A549 (cell line): ENCODE data around the gene CAP2. TPM values are rescaled to one million over a fixed set of nuclear protein-coding genes. Genes with fewer than 3 reads are reported as not detected.

Experiments
- ATAC-seq, 2 experiments: fragments of 200-7000 bp in 1 of 2; fragments of >200 bp in 1 of 2; cut with Nextera tagmentation in 1 of 2; cut with Tn5 transposase in 1 of 2; 3 replicates each; pipeline versions ENCODE4 v1.8.0 to v1.9.1; 2018 to 2020; ENCODE audit warnings: mild to moderate bottlenecking in 1 of 2, moderate library complexity in 1 of 2
- CTCF ChIA-PET: fragments of 300-600 bp; sonication (Branson Sonifier 250); formaldehyde crosslinking; extraction: SDS; loops from one replicate; lab custom pipeline; 2021; ENCODE audit warnings: antibody characterized with exemption, inconsistent platforms; lab: Yijun Ruan, JAX
- POLR2A ChIA-PET: fragments of 350-600 bp; formaldehyde crosslinking; extraction: SDS; loops from one replicate; lab custom pipeline; 2021; ENCODE audit warnings: antibody characterized with exemption, inconsistent platforms; lab: Yijun Ruan, JAX
- DNase-seq, 2 experiments: peaks; one replicate each; pipeline versions ENCODE4 v3.0.0 to v3.0.0-alpha.2; 2011 to 2016; ENCODE audit warnings: low read depth in 1 of 2, low spot score in 1 of 2
- FAIRE-seq: peaks from 2 replicates; lab custom pipeline; 2011; peaks lifted over from hg19 to GRCh38; lab: Jason Lieb, UNC
- H3K27ac ChIP-seq, 2 experiments: fragments of >200 bp; sonication (Bioruptor Twin); formaldehyde crosslinking; 3 replicates each; pipeline ENCODE4 v1.5.1; 2016 to 2017
- H3K4me1 ChIP-seq: fragments of >200 bp; sonication (Bioruptor Twin); formaldehyde crosslinking; 3 replicates; pipeline ENCODE4 v1.6.1; 2016
- H3K4me2 ChIP-seq: fragments of >200 bp; sonication (Bioruptor Twin); formaldehyde crosslinking; 3 replicates; pipeline ENCODE4 v1.6.1; 2016
- H3K4me3 ChIP-seq: fragments of >200 bp; sonication (Bioruptor Twin); formaldehyde crosslinking; 3 replicates; pipeline ENCODE4 v1.5.1; 2016
- H3K9me3 ChIP-seq: fragments of >200 bp; sonication (Bioruptor Twin); formaldehyde crosslinking; 3 replicates; pipeline ENCODE4 v1.6.1; 2016
- EP300 ChIP-seq, 2 experiments: fragments of >200 bp; sonication (Bioruptor Twin); formaldehyde crosslinking; IDR thresholded peaks; 2 replicates in 1 of 2; 3 replicates in 1 of 2; pipeline ENCODE4 v1.6.1; 2016 to 2017
- FOSL2 ChIP-seq, 2 experiments: fragments of 450-650 bp in 1 of 2; fragments of >200 bp in 1 of 2; sonication (Bioruptor Twin) in 1 of 2; formaldehyde crosslinking; IDR thresholded peaks; 2 replicates each; pipeline versions ENCODE4 v1.5.0 to v1.6.1; 2016 to 2020; ENCODE audit warnings: mild to moderate bottlenecking in 1 of 2, moderate library complexity in 1 of 2
- FOXS1 ChIP-seq: fragments of 250-450 bp; sonication (Bioruptor Pico); IDR thresholded peaks from 2 replicates; pipeline ENCODE4 v1.5.0; 2020; ENCODE audit warnings: mild to moderate bottlenecking, moderate library complexity
- GATA3 ChIP-seq: IDR thresholded peaks from 2 replicates; pipeline ENCODE4 v1.6.1; 2012; ENCODE audit warnings: borderline replicate concordance
- HES2 ChIP-seq: fragments of >200 bp; sonication (Bioruptor Twin); formaldehyde crosslinking; IDR thresholded peaks from 2 replicates; pipeline ENCODE4 v1.6.1; 2016
- HOXA7 ChIP-seq: fragments of 250-450 bp; sonication (Bioruptor Pico); IDR thresholded peaks from 2 replicates; pipeline ENCODE4 v1.5.0; 2020; ENCODE audit warnings: mild to moderate bottlenecking, moderate library complexity
- HOXB13 ChIP-seq: fragments of 250-450 bp; sonication (Bioruptor Pico); IDR thresholded peaks from 2 replicates; pipeline ENCODE4 v1.5.0; 2020; ENCODE audit warnings: low read depth, mild to moderate bottlenecking, moderate library complexity
- HOXB5 ChIP-seq: fragments of 250-450 bp; sonication (Bioruptor Pico); IDR thresholded peaks from 2 replicates; pipeline ENCODE4 v1.5.0; 2020; ENCODE audit warnings: mild to moderate bottlenecking, moderate library complexity
- JUN ChIP-seq, 2 experiments: fragments of >200 bp; sonication (Bioruptor Twin); formaldehyde crosslinking; IDR thresholded peaks; 2 replicates in 1 of 2; 3 replicates in 1 of 2; pipeline ENCODE4 v1.6.1; 2016 to 2017
- KDM1A ChIP-seq: fragments of 200-600 bp; sonication (generic); IDR thresholded peaks from 2 replicates; pipeline ENCODE4 v1.6.1; 2016; ENCODE audit warnings: low read depth, mild to moderate bottlenecking
- KDM5A ChIP-seq: fragments of 200-600 bp; sonication (generic); IDR thresholded peaks from 2 replicates; pipeline ENCODE4 v1.6.1; 2016; ENCODE audit warnings: antibody characterized with exemption, mild to moderate bottlenecking
- MYC ChIP-seq: IDR thresholded peaks from 2 replicates; pipeline ENCODE4 v1.6.1; 2012; ENCODE audit warnings: mild to moderate bottlenecking, inconsistent platforms, low read length, improper control_type of control experiment, borderline replicate concordance
- NPAS2 ChIP-seq: fragments of 250-450 bp; sonication (Bioruptor Pico); IDR thresholded peaks from 2 replicates; pipeline ENCODE4 v1.8.0; 2022; ENCODE audit warnings: mild to moderate bottlenecking, moderate library complexity, borderline replicate concordance
- POLR2A ChIP-seq: IDR thresholded peaks from 2 replicates; pipeline ENCODE4 v1.6.1; 2012; ENCODE audit warnings: mild to moderate bottlenecking, low read length
- TFCP2L1 ChIP-seq: fragments of 250-450 bp; sonication (Bioruptor Pico); IDR thresholded peaks from 2 replicates; pipeline ENCODE4 v1.5.0; 2021; ENCODE audit warnings: mild to moderate bottlenecking
- TP53 ChIP-seq: fragments of 250-450 bp; sonication (Bioruptor Pico); IDR thresholded peaks from 2 replicates; pipeline ENCODE4 v1.5.0; 2021; ENCODE audit warnings: mild to moderate bottlenecking, moderate library complexity
- USF2 ChIP-seq: fragments of 450-650 bp; IDR thresholded peaks from 2 replicates; pipeline ENCODE4 v1.6.1; 2014; ENCODE audit warnings: antibody characterized with exemption
- ZFP36 ChIP-seq: fragments of 450-650 bp; IDR thresholded peaks from 2 replicates; pipeline ENCODE4 v1.6.1; 2014; ENCODE audit warnings: borderline replicate concordance; ENCODE audit not compliant: partially characterized antibody
- ZNF302 ChIP-seq: fragments of 250-450 bp; sonication (Bioruptor Pico); IDR thresholded peaks from 2 replicates; pipeline ENCODE4 v1.9.0; 2021; ENCODE audit warnings: inconsistent platforms, mild to moderate bottlenecking, moderate library complexity
- ZSCAN20 ChIP-seq: fragments of 250-450 bp; sonication (Bioruptor Pico); IDR thresholded peaks from 2 replicates; pipeline ENCODE4 v1.8.0; 2022; ENCODE audit warnings: mild to moderate bottlenecking, moderate library complexity
- WGBS: methylation state at CpG from one replicate; pipeline ENCODE4 v1.1.6; 2017; ENCODE audit errors: missing lambda C conversion rate; 5-methylcytosine and 5-hydroxymethylcytosine counted together
- polyA plus RNA-seq, 4 experiments: library from polyadenylated mRNA; depleted of rRNA in 3 of 4; stranded (reverse); fragments of >200 nt; fragmentation: RNase III in 1 of 4; extraction: RNeasy Plus Mini Kit Qiagen cat#74134 plus additional on column Dnase treatment in 1 of 4; gene quantifications; 2 replicates in 3 of 4; 3 replicates in 1 of 4; pipeline ENCODE4 v1.2.3, GENCODE V29; 2011 to 2017
- TF ChIP-seq, protein P1 (sequence below): fragments of 200-600 bp; sonication (generic); IDR thresholded peaks from 2 replicates; pipeline ENCODE4 v1.6.1; 2016; ENCODE audit warnings: antibody characterized with exemption, mild to moderate bottlenecking, moderate library complexity
- TF ChIP-seq, protein P2 (sequence below): fragments of >200 bp; sonication (Bioruptor Twin); formaldehyde crosslinking; IDR thresholded peaks from 3 replicates; pipeline ENCODE4 v1.5.1; 2016

The CAP2 gene
- polyA plus RNA-seq, 2 of the 4 experiments (the other 2 are of a cell fraction), result 27.2 to 43.3 TPM

- TF ChIP-seq, protein P1, sequence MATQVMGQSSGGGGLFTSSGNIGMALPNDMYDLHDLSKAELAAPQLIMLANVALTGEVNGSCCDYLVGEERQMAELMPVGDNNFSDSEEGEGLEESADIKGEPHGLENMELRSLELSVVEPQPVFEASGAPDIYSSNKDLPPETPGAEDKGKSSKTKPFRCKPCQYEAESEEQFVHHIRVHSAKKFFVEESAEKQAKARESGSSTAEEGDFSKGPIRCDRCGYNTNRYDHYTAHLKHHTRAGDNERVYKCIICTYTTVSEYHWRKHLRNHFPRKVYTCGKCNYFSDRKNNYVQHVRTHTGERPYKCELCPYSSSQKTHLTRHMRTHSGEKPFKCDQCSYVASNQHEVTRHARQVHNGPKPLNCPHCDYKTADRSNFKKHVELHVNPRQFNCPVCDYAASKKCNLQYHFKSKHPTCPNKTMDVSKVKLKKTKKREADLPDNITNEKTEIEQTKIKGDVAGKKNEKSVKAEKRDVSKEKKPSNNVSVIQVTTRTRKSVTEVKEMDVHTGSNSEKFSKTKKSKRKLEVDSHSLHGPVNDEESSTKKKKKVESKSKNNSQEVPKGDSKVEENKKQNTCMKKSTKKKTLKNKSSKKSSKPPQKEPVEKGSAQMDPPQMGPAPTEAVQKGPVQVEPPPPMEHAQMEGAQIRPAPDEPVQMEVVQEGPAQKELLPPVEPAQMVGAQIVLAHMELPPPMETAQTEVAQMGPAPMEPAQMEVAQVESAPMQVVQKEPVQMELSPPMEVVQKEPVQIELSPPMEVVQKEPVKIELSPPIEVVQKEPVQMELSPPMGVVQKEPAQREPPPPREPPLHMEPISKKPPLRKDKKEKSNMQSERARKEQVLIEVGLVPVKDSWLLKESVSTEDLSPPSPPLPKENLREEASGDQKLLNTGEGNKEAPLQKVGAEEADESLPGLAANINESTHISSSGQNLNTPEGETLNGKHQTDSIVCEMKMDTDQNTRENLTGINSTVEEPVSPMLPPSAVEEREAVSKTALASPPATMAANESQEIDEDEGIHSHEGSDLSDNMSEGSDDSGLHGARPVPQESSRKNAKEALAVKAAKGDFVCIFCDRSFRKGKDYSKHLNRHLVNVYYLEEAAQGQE, result no peak
- TF ChIP-seq KDM1A (no peak), POLR2A (no peak), JUN (IDR thresholded peaks at IDR 0.05) (no peak), EP300 (IDR thresholded peaks at IDR 0.05) (no peak)
These were observed 64.6 kb downstream of the CAP2 start (continued) for GRCh38 chr6:17457956-17458355.

- no peak overlapping the region for H3K4me2 ChIP-seq
- H3K27ac ChIP-seq, result no peak overlapping the region
- FAIRE-seq, result no peak
- ChIA-PET CTCF (no interaction called here), POLR2A (no interaction called here)
- H3K4me3 ChIP-seq, result no peak overlapping the region
- no peak for DNase-seq
- 0 out of 3 replicates have a peak, but pooled peaks cover 4% of the 10 kb centered on the region for H3K4me1 ChIP-seq
- 92% methylated on average over 4 of the region's 4 CpGs for WGBS
- ATAC-seq, result no peak
- no peak for TF ChIP-seq KDM1A
- no peaks in the 10 kb centered on the region for H3K9me3 ChIP-seq
These were observed 65.6 kb downstream of the CAP2 start for GRCh38 chr6:17458966-17459365.

- no peak overlapping the region for H3K4me2 ChIP-seq
- FAIRE-seq, result no peak
- no peak for TF ChIP-seq JUN (IDR thresholded peaks at IDR 0.05)
- no peak overlapping the region for H3K27ac ChIP-seq
- ChIA-PET CTCF (no interaction called here), POLR2A (no interaction called here)
- peaks cover 3% of the 10 kb centered on the region for H3K9me3 ChIP-seq
- no peak overlapping the region for H3K4me3 ChIP-seq
- no peaks in the 10 kb centered on the region for H3K4me1 ChIP-seq
- ATAC-seq, result no peak
- 95% methylated on average over 5 of the region's 5 CpGs for WGBS
- no peak for DNase-seq
These were observed 67.5 kb downstream of the CAP2 start for GRCh38 chr6:17460862-17461261.

DNA sequence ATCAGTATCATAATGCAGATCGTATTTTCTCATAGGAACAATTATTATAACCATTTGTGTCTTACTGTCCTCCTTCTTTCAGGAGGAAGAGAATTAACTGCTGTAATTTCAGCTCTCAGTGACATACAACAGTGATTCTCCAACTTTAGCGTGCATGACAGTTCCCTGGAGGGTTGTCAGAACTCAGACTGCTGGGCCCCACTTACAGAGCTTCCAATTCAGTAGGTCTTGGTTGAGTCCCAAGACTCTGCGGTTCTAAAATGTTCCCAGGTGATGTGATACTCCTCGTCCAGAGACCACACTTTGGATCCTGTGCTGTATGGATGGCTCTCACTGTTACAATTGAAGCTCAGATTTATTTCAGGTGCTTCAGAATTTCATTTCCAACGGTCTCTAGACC, 72.8 kb downstream of the CAP2 start:
- Histone ChIP-seq H3K9me3 (peaks cover 12% of the 10 kb centered on the region), H3K27ac (peak overlapping the region in 1 of 2 experiments; percentile 49; a peak in 3 of 6 replicates), H3K4me2 (no peak overlapping the region; the same call in 2 of the 3 replicates), H3K4me3 (no peak overlapping the region), H3K4me1 (peaks cover 25% of the 10 kb centered on the region)
- ATAC-seq (no peak), FAIRE-seq (no peak), DNase-seq (no peak)
- ChIA-PET CTCF (interaction anchor here (0.7 to 1.0 kb wide), 2 partner anchors 22 to 111 kb away, joined by 3 read pairs; no protein-coding TSS in a partner anchor), POLR2A (no interaction called here)
- WGBS, result 85% methylated on average over 5 of the region's 5 CpGs
- TF ChIP-seq KDM5A, result no peak
- no peak for TF ChIP-seq HOXB13 (CRISPR knock-in tag)
- no peak for TF ChIP-seq FOXS1 (CRISPR knock-in tag)
- TF ChIP-seq USF2, result no peak
- TF ChIP-seq HOXA7 (CRISPR knock-in tag), result no peak
- TF ChIP-seq FOSL2 (IDR thresholded peaks at IDR 0.05), result no peak
- no peak for TF ChIP-seq FOSL2 (CRISPR knock-in tag; IDR thresholded peaks at IDR 0.05)
- no peak for TF ChIP-seq TP53 (CRISPR knock-in tag)
- no peak for TF ChIP-seq TFCP2L1
- TF ChIP-seq HOXB5, result no peak
- TF ChIP-seq JUN (IDR thresholded peaks at IDR 0.05), result no peak
- no peak for TF ChIP-seq GATA3
- TF ChIP-seq EP300 (IDR thresholded peaks at IDR 0.05), result no peak
- TF ChIP-seq NPAS2 (CRISPR knock-in tag), result no peak
- TF ChIP-seq, protein P2, sequence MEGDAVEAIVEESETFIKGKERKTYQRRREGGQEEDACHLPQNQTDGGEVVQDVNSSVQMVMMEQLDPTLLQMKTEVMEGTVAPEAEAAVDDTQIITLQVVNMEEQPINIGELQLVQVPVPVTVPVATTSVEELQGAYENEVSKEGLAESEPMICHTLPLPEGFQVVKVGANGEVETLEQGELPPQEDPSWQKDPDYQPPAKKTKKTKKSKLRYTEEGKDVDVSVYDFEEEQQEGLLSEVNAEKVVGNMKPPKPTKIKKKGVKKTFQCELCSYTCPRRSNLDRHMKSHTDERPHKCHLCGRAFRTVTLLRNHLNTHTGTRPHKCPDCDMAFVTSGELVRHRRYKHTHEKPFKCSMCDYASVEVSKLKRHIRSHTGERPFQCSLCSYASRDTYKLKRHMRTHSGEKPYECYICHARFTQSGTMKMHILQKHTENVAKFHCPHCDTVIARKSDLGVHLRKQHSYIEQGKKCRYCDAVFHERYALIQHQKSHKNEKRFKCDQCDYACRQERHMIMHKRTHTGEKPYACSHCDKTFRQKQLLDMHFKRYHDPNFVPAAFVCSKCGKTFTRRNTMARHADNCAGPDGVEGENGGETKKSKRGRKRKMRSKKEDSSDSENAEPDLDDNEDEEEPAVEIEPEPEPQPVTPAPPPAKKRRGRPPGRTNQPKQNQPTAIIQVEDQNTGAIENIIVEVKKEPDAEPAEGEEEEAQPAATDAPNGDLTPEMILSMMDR, result no peak
- no peak for TF ChIP-seq ZSCAN20
- TF ChIP-seq ZNF302, result no peak
- TF ChIP-seq HES2, result no peak
- no peak for TF ChIP-seq MYC
- no peak for TF ChIP-seq ZFP36
